HFFc6 (cell line): ENCODE measurements around the gene CYP27A1. TPM values are rescaled to one million over a fixed set of nuclear protein-coding genes. Genes with fewer than 3 reads are reported as not detected.

Source experiments
- DNase-seq: peaks from one replicate; pipeline ENCODE4 v3.0.0-alpha.2; 2018
- H3K27ac Mint-ChIP-seq: 2 replicates; pipeline ENCODE4 v1.8.0; 2020; ENCODE audit warnings: mild to moderate bottlenecking, mixed read lengths
- H3K27me3 Mint-ChIP-seq: 2 replicates; pipeline ENCODE4 v1.8.0; 2021; ENCODE audit warnings: mild to moderate bottlenecking, moderate library complexity, mixed read lengths; ENCODE audit not compliant: insufficient read depth
- H3K36me3 Mint-ChIP-seq: 2 replicates; pipeline ENCODE4 v1.8.0; 2021; ENCODE audit warnings: low read depth, mixed read lengths
- H3K4me1 Mint-ChIP-seq: 2 replicates; pipeline ENCODE4 v1.8.0; 2020; ENCODE audit warnings: low read depth, mixed read lengths
- H3K4me3 Mint-ChIP-seq: 2 replicates; pipeline ENCODE4 v1.8.0; 2020; ENCODE audit warnings: mild to moderate bottlenecking, moderate library complexity, mixed read lengths
- H3K9me3 Mint-ChIP-seq: 2 replicates; pipeline ENCODE4 v1.8.0; 2020; ENCODE audit warnings: mild to moderate bottlenecking, mixed read lengths
- CTCF ChIP-seq: fragments of 200-600 bp; sonication (generic); IDR thresholded peaks from 2 replicates; pipeline ENCODE4 v1.5.0; 2021; ENCODE audit warnings: antibody characterized with exemption, mild to moderate bottlenecking
- total RNA-seq, 6 experiments: library from RNA; stranded (reverse); fragmentation: NEBNext Ultra II Directional; extraction: Animal tissue kit (Norgen Biotek cat#: 25700); gene quantifications; 2 replicates in 1 of 6; 3 replicates in 5 of 6; pipeline ENCODE4 v1.2.3, GENCODE V29; 2021

The CYP27A1 gene
- total RNA-seq, 6 experiments from 2014 or later: 0.18 to 0.26 (median 0.21) TPM; not detected in 2

DNA sequence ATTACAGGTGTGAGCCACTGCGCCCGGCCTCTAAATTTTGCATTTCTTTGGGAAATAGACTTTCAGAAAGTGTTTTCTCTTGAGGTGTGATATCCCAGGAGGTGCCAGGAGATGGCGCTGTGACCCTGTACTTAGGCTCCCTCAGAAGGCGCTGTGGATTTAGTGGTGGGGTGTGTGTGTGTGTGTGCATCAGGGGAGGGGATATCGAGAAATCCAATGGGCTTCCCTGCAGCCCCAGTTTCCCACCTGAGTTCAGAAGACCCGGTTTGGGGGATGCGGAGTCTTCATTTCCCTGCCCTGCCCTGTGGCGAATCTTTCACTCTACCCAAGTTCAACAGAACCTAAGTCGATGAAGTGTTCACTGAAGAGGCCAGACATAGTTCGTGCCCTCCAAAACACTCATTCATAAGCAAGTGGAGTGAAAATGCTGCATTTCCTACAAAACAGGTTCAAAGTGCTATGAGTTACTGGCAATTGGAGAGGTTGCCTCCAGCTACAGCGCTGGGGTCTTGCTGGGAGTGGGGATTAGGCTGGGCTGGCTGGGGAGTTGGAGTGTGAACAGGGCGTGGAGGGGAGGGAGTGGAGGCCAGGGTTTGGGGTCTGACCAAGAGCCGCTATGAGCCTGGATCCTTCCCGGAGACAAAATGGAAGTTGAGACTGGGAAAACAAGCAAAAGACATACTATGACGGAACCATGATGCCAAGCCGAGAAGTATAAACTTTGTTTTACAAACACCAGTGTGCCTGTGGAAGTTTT, 71.1 kb downstream of the CYP27A1 start:
- H3K27me3 Mint-ChIP-seq: peaks cover 43% of the 10 kb centered on the region
- TF ChIP-seq CTCF: peak; percentile 90
- no peak overlapping the region for H3K27ac Mint-ChIP-seq
- H3K9me3 Mint-ChIP-seq: no peaks in the 10 kb centered on the region
- peaks cover 16% of the 10 kb centered on the region for H3K4me1 Mint-ChIP-seq
- peak; percentile 17 for DNase-seq
- H3K4me3 Mint-ChIP-seq: no peak overlapping the region
- no peaks in the 10 kb centered on the region for H3K36me3 Mint-ChIP-seq

GRCh38 chr2:218853766-218854165, 71.8 kb downstream of the CYP27A1 start:
- H3K27me3 Mint-ChIP-seq: peaks cover 49% of the 10 kb centered on the region
- no peaks in the 10 kb centered on the region for H3K36me3 Mint-ChIP-seq
- peaks cover 16% of the 10 kb centered on the region for H3K4me1 Mint-ChIP-seq
- H3K9me3 Mint-ChIP-seq: no peaks in the 10 kb centered on the region
- DNase-seq: peak; percentile 15
- H3K27ac Mint-ChIP-seq: no peak overlapping the region
- no peak overlapping the region for H3K4me3 Mint-ChIP-seq
- TF ChIP-seq CTCF: no peak

- H3K27me3 Mint-ChIP-seq: peaks cover 55% of the 10 kb centered on the region
- peaks cover 16% of the 10 kb centered on the region for H3K4me1 Mint-ChIP-seq
- no peak for TF ChIP-seq CTCF
- DNase-seq: no peak
- no peaks in the 10 kb centered on the region for H3K36me3 Mint-ChIP-seq
- no peaks in the 10 kb centered on the region for H3K9me3 Mint-ChIP-seq
- H3K27ac Mint-ChIP-seq: no peak overlapping the region
- H3K4me3 Mint-ChIP-seq: no peak overlapping the region
Measured at GRCh38 chr2:218854860-218855259, 72.9 kb downstream of the CYP27A1 start.

- H3K27ac Mint-ChIP-seq: no peak overlapping the region
- H3K4me3 Mint-ChIP-seq: no peak overlapping the region
- H3K9me3 Mint-ChIP-seq: no peaks in the 10 kb centered on the region
- no peak for TF ChIP-seq CTCF
- H3K36me3 Mint-ChIP-seq: no peaks in the 10 kb centered on the region
- no peak for DNase-seq
- peaks cover 16% of the 10 kb centered on the region for H3K4me1 Mint-ChIP-seq
- H3K27me3 Mint-ChIP-seq: peaks cover 62% of the 10 kb centered on the region
Measured at GRCh38 chr2:218855305-218856166, 73.6 kb downstream of the CYP27A1 start.

GRCh38 chr2:218856167-218856895, 74.4 kb downstream of the CYP27A1 start:
- Mint-ChIP-seq H3K4me3 (no peak overlapping the region), H3K27me3 (peaks cover 64% of the 10 kb centered on the region), H3K27ac (no peak overlapping the region), H3K36me3 (no peaks in the 10 kb centered on the region), H3K4me1 (peaks cover 16% of the 10 kb centered on the region), H3K9me3 (no peaks in the 10 kb centered on the region)
- no peak for DNase-seq
- no peak for TF ChIP-seq CTCF
